Measurements from ENCODE around the gene SLC9A8. TPM values are rescaled to one million over a fixed set of nuclear protein-coding genes. Genes with fewer than 3 reads are reported as not detected.

SLC9A8 gene
- total and polyA plus RNA-seq, 2 donors (not counting 3 experiments of a cell fraction or from before 2014, with no cell fraction given), result 5.1 to 14.4 TPM

GRCh38 chr20:49893242-49894072, 80.8 kb downstream of the SLC9A8 start:
- CTCF ChIA-PET, result interaction anchor here (6.6 kb wide), 1 partner anchor 8 kb away, joined by 60 read pairs; no protein-coding TSS in a partner anchor
- TF ChIP-seq FOS (IDR thresholded peaks at IDR 0.05; ENCODE audit: borderline replicate concordance, insufficient read depth, low read length) (no peak), CTCF (IDR thresholded peaks at IDR 0.05; ENCODE audit: extremely low read depth in 1 of 2, insufficient read depth in 1 of 2, low read depth in 1 of 2, low read length in 2 of 2) (no peak), JUN (IDR thresholded peaks at IDR 0.05; ENCODE audit: borderline replicate concordance, insufficient read depth, insufficient read length, low read depth) (no peak), POLR2A (IDR thresholded peaks at IDR 0.05; ENCODE audit: low read depth, low read length) (no peak), GATA2 (IDR thresholded peaks at IDR 0.05; ENCODE audit: insufficient read depth, insufficient read length, low read depth, low read length) (no peak), MYC (IDR thresholded peaks at IDR 0.05; ENCODE audit: low read depth, low read length) (no peak), MAX (IDR thresholded peaks at IDR 0.05; ENCODE audit: insufficient read depth, insufficient read length) (no peak), POLR2AphosphoS5 (IDR thresholded peaks at IDR 0.05; ENCODE audit: insufficient read depth, low read depth, low read length) (no peak), EZH2 (IDR thresholded peaks at IDR 0.05; ENCODE audit: borderline replicate concordance, low read depth, low read length, severe bottlenecking) (no peak)
- H2AFZ ChIP-seq (ENCODE audit: low read depth, low read length), result no peak overlapping the region
- no peaks in the 10 kb centered on the region for H4K20me1 ChIP-seq (replicated peaks; ENCODE audit: control insufficient read depth, extremely low read depth, insufficient read depth, low read length)
- peaks cover 17% of the 10 kb centered on the region for H3K4me1 ChIP-seq (ENCODE audit: control insufficient read depth, extremely low read depth, insufficient read depth, low read length)
- POLR2A ChIA-PET, result no interaction called here
- H3K9ac ChIP-seq (replicated peaks; ENCODE audit: extremely low read depth, insufficient read depth, low read length), result no peak overlapping the region
- H3K4me3 ChIP-seq (replicated peaks in 1 of 3; ENCODE audit: insufficient read depth in 1 of 3, low read depth in 1 of 3, low read length in 3 of 3), result no peak overlapping the region
- no peaks in the 10 kb centered on the region for H3K79me2 ChIP-seq (ENCODE audit: control insufficient read depth, insufficient read depth, low read length)
- H3K4me2 ChIP-seq (ENCODE audit: insufficient read depth, low read length), result no peak overlapping the region
- no peaks in the 10 kb centered on the region for H3K9me3 ChIP-seq (replicated peaks; ENCODE audit: control insufficient read depth, insufficient read depth, low read length)
- no peaks in the 10 kb centered on the region for H3K36me3 ChIP-seq (ENCODE audit: control insufficient read depth in 2 of 2, extremely low read depth in 1 of 2, insufficient read depth in 2 of 2, low read length in 2 of 2)
- FAIRE-seq (no peak), DNase-seq (ENCODE audit: low read depth, low spot score) (no peak)
- no peaks in the 10 kb centered on the region for H3K9me1 ChIP-seq (replicated peaks; ENCODE audit: control insufficient read depth, extremely low read depth, insufficient read depth, low read length)
- no peak overlapping the region for H3K27ac ChIP-seq (ENCODE audit: insufficient read depth, low read depth, low read length)
- BruUV-seq (replicated peaks), result no TSS peak
- dilution Hi-C loops (cut with MboI; ENCODE audit: extremely low pct_ligation_motif_present, low sequenced_read_pairs) (no loop called here), intact Hi-C loops (cut with micrococcal nuclease) (loop anchor here (1.0 kb wide), 1 partner anchor 282 kb away; no protein-coding TSS in a partner anchor)
- H3K27me3 ChIP-seq (ENCODE audit: control insufficient read depth in 2 of 2, insufficient read depth in 2 of 2, low read length in 2 of 2), result no peaks in the 10 kb centered on the region

Measured in endothelial cell of umbilical vein (primary cell).